OCI-LY7 (cell line): Measurements from ENCODE around the gene TMEM54. TPM values are rescaled to one million over a fixed set of nuclear protein-coding genes. Genes with fewer than 3 reads are reported as not detected.

Experiments used
- BruUV-seq: library from RNA; stranded (reverse); fragments of 400-500 nt; replicated peaks from 2 replicates; lab custom pipeline; 2021; lab: Mats Ljungman, UMichigan
- CTCF ChIA-PET: fragments of 300-600 bp; sonication (Branson Sonifier 250); formaldehyde crosslinking; loops from one replicate; lab custom pipeline; 2022; ENCODE audit warnings: antibody characterized with exemption; ENCODE audit not compliant: unreplicated experiment; lab: Charles Lee
- POLR2A ChIA-PET: fragments of 300-600 bp; sonication (Branson Sonifier 250); formaldehyde crosslinking; loops from one replicate; lab custom pipeline; 2022; ENCODE audit warnings: antibody characterized with exemption; lab: Charles Lee
- DNase-seq: peaks from one replicate; pipeline ENCODE4 v3.0.0-alpha.2; 2015; ENCODE audit warnings: low spot score
- H2AFZ ChIP-seq: fragments of 200-600 bp; sonication (generic), shearing (Covaris generic); 2 replicates; pipeline ENCODE4 v1.6.1; 2014; ENCODE audit warnings: mild to moderate bottlenecking, antibody characterized with exemption, low read length, moderate library complexity
- H3K27ac ChIP-seq: fragments of 200-600 bp; sonication (generic); 2 replicates; pipeline ENCODE4 v1.5.1; 2014; ENCODE audit warnings: mixed run types, low read depth, mild to moderate bottlenecking, moderate library complexity, low read length, inconsistent platforms; ENCODE audit not compliant: poor library complexity, severe bottlenecking
- H3K36me3 ChIP-seq: fragments of 200-600 bp; sonication (generic); 2 replicates; pipeline ENCODE4 v1.6.1; 2014; ENCODE audit warnings: mild to moderate bottlenecking, antibody characterized with exemption, low read length, moderate library complexity, mixed read lengths; ENCODE audit not compliant: insufficient read depth
- H3K4me1 ChIP-seq: fragments of 200-600 bp; sonication (generic); 2 replicates; pipeline ENCODE4 v1.5.1; 2014; ENCODE audit warnings: mild to moderate bottlenecking, low read length; ENCODE audit not compliant: insufficient read depth, poor library complexity, severe bottlenecking
- H3K4me2 ChIP-seq: fragments of 200-600 bp; sonication (generic); 2 replicates; pipeline ENCODE4 v1.6.1; 2014; ENCODE audit warnings: mild to moderate bottlenecking, low read length
- H3K4me3 ChIP-seq: fragments of 200-600 bp; sonication (generic); 2 replicates; pipeline ENCODE4 v1.5.1; 2014; ENCODE audit warnings: mild to moderate bottlenecking, low read depth, low read length; ENCODE audit not compliant: poor library complexity, severe bottlenecking
- H3K79me2 ChIP-seq: fragments of 200-600 bp; sonication (generic); 2 replicates; pipeline ENCODE4 v1.6.1; 2016; ENCODE audit warnings: low read depth, mild to moderate bottlenecking, low read length, moderate library complexity, mixed read lengths; ENCODE audit not compliant: insufficient read depth
- H3K9me2 ChIP-seq: fragments of 200-600 bp; sonication (generic); 2 replicates; pipeline ENCODE4 v1.6.1; 2016; ENCODE audit warnings: mild to moderate bottlenecking, low read length, mixed read lengths; ENCODE audit not compliant: insufficient read depth
- H3K9me3 ChIP-seq: fragments of 200-600 bp; sonication (generic); 2 replicates; pipeline ENCODE4 v1.6.1; 2014; ENCODE audit warnings: mild to moderate bottlenecking, mixed run types, low read length, mixed read lengths
- H4K20me1 ChIP-seq: fragments of 200-600 bp; sonication (generic); 2 replicates; pipeline ENCODE4 v1.6.1; 2014; ENCODE audit warnings: mild to moderate bottlenecking, antibody characterized with exemption, low read length, moderate library complexity, mixed read lengths; ENCODE audit not compliant: insufficient read depth
- CTCF ChIP-seq: fragments of 200-600 bp; sonication (generic); conservative IDR thresholded peaks from 2 replicates; pipeline ENCODE4 v1.5.1; 2014; ENCODE audit warnings: mild to moderate bottlenecking, antibody characterized with exemption, low read length, moderate library complexity, mixed read lengths
- EZH2phosphoT487 ChIP-seq: fragments of 200-600 bp; sonication (generic); IDR thresholded peaks from 2 replicates; pipeline ENCODE4 v1.6.1; 2018; ENCODE audit warnings: low read depth, borderline replicate concordance, mild to moderate bottlenecking, mixed run types, antibody characterized with exemption, low read length, moderate library complexity, mixed read lengths
- intact Hi-C: fragments of 100-400 bp; cut with micrococcal nuclease; formaldehyde crosslinking; loops from one replicate; pipeline ENCODE4 v1.10.0; 2022; ENCODE audit not compliant: unreplicated experiment
- total RNA-seq, 2 experiments: library from RNA; depleted of rRNA in 1 of 2; stranded (reverse); fragments of >200 nt in 1 of 2; shearing (Covaris generic) in 1 of 2; gene quantifications; 2 replicates each; pipeline ENCODE4 v1.2.3, GENCODE V29; 2014 to 2022

The TMEM54 gene
- total RNA-seq, 2 experiments from 2014 or later: 0.93 to 3.1 TPM

GRCh38 chr1:32903991-32904785, 3.0 kb upstream of the TMEM54 start:
- Histone ChIP-seq H3K4me1 (peaks cover 5% of the 10 kb centered on the region), H2AFZ (no peak overlapping the region), H3K79me2 (no peaks in the 10 kb centered on the region), H3K9me3 (no peaks in the 10 kb centered on the region), H3K36me3 (no peaks in the 10 kb centered on the region), H3K4me3 (no peak overlapping the region), H3K4me2 (no peak overlapping the region), H3K27ac (no peak overlapping the region), H3K9me2 (no peaks in the 10 kb centered on the region), H4K20me1 (no peaks in the 10 kb centered on the region)
- BruUV-seq: no TSS peak
- intact Hi-C loops: no loop called here
- no peak for TF ChIP-seq EZH2phosphoT487
- TF ChIP-seq CTCF: no peak
- ChIA-PET POLR2A (interaction anchor here (0.6 to 0.7 kb wide), 2 partner anchors 56 to 392 kb away, joined by 3 to 4 read pairs; no protein-coding TSS in a partner anchor), CTCF (no interaction called here)
- no peak for DNase-seq

DNA sequence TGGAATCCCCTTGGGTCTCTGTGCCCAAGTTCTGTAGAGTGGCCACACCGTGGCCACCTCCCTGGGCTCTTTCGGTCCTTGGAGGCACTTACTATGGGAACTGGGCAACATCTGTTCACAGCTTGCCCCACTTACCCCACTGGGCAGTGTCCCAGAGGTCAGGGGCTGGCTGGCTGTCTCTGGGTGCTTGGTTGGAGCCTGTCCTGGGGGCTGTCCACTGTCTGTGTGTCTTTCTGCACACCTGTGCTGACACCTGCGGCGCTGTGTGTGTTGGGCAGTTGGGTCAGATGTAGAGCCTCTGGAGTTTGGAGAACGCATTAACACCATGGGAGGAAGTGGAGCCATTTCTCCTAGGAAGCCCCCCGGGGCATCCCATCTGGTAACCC, 1.3 kb upstream of the TMEM54 start:
- H3K36me3 ChIP-seq: no peaks in the 10 kb centered on the region
- H3K9me2 ChIP-seq: no peaks in the 10 kb centered on the region
- H2AFZ ChIP-seq: no peak overlapping the region
- no peaks in the 10 kb centered on the region for H3K79me2 ChIP-seq
- intact Hi-C loops: no loop called here
- no peak overlapping the region for H3K4me2 ChIP-seq
- no peaks in the 10 kb centered on the region for H4K20me1 ChIP-seq
- no TSS peak for BruUV-seq
- POLR2A ChIA-PET: no interaction called here
- H3K9me3 ChIP-seq: no peaks in the 10 kb centered on the region
- H3K4me3 ChIP-seq: no peak overlapping the region
- no peak for DNase-seq
- no peak for TF ChIP-seq EZH2phosphoT487
- TF ChIP-seq CTCF: no peak
- CTCF ChIA-PET: no interaction called here
- no peak overlapping the region for H3K27ac ChIP-seq
- H3K4me1 ChIP-seq: peaks cover 5% of the 10 kb centered on the region
